Common myeloid progenitor, CD34-positive (primary cell): Measurements from ENCODE around the gene CAMK1D.
A peak's percentile ranks its signal among the peaks of the same experiment; 100 is the strongest.

Source experiments
- CTCF ChIA-PET: fragments of 350-600 bp; sonication (Branson Sonifier 250); formaldehyde crosslinking; loops from one replicate; lab custom pipeline; 2021; ENCODE audit warnings: antibody characterized with exemption; lab: Charles Lee
- POLR2A ChIA-PET: fragments of 350-600 bp; sonication (Branson Sonifier 250); formaldehyde crosslinking; loops from one replicate; lab custom pipeline; 2021; ENCODE audit warnings: antibody characterized with exemption; lab: Charles Lee
- DNase-seq, 3 donors: peaks; one replicate each; pipeline versions ENCODE4 v3.0.0 to v3.0.0-alpha.2; 2013
- H3K27ac ChIP-seq, 2 experiments: 1 replicate in 1 of 2; 2 replicates in 1 of 2; pipeline ENCODE4 v1.7.0; 2013; ENCODE audit warnings: inconsistent platforms in 2 of 2, low read length in 2 of 2, mild to moderate bottlenecking in 2 of 2, low read depth in 1 of 2, moderate library complexity in 1 of 2; ENCODE audit not compliant: severe bottlenecking in 2 of 2, insufficient read depth in 1 of 2, poor library complexity in 1 of 2
- H3K27me3 ChIP-seq, 5 experiments: replicated peaks in 2 of 5; 1 replicate in 3 of 5; 2 replicates in 2 of 5; pipeline versions ENCODE4 v1.6.1 to v1.7.0; 2013; ENCODE audit warnings: low read length in 4 of 5, mild to moderate bottlenecking in 2 of 5, moderate library complexity in 2 of 5, inconsistent platforms in 1 of 5; ENCODE audit not compliant: insufficient read depth in 5 of 5, control insufficient read depth in 4 of 5
- H3K36me3 ChIP-seq, 4 experiments: 1 replicate in 2 of 4; 2 replicates in 2 of 4; pipeline versions ENCODE4 v1.6.1 to v1.7.0; 2013; ENCODE audit warnings: low read length in 3 of 4, control low read depth in 1 of 4, mild to moderate bottlenecking in 1 of 4; ENCODE audit not compliant: control insufficient read depth in 4 of 4, insufficient read depth in 4 of 4
- H3K4me1 ChIP-seq, 4 experiments: 1 replicate in 3 of 4; 2 replicates in 1 of 4; pipeline versions ENCODE4 v1.6.1 to v1.7.1; 2013; ENCODE audit warnings: low read length in 3 of 4, mild to moderate bottlenecking in 3 of 4, control low read depth in 1 of 4, inconsistent platforms in 1 of 4, moderate library complexity in 1 of 4; ENCODE audit not compliant: control insufficient read depth in 4 of 4, insufficient read depth in 4 of 4; ENCODE audit errors: control extremely low read depth in 1 of 4
- H3K4me3 ChIP-seq, 7 experiments: 1 replicate in 4 of 7; 2 replicates in 3 of 7; pipeline versions ENCODE4 v1.5.1 to v1.7.0; 2013; ENCODE audit warnings: mild to moderate bottlenecking in 7 of 7, low read length in 6 of 7, moderate library complexity in 6 of 7, inconsistent platforms in 2 of 7, low read depth in 2 of 7, control low read depth in 1 of 7; ENCODE audit not compliant: insufficient read depth in 4 of 7, control insufficient read depth in 1 of 7; ENCODE audit errors: extremely low read depth in 1 of 7
- H3K9me3 ChIP-seq, 5 experiments: 1 replicate in 4 of 5; 2 replicates in 1 of 5; pipeline versions ENCODE4 v1.6.1 to v1.7.1; 2013; ENCODE audit warnings: low read length in 4 of 5, mild to moderate bottlenecking in 2 of 5, inconsistent platforms in 1 of 5, low read depth in 1 of 5, moderate library complexity in 1 of 5; ENCODE audit not compliant: control insufficient read depth in 4 of 5, insufficient read depth in 2 of 5; ENCODE audit errors: control extremely low read depth in 1 of 5
- WGBS: methylation state at CpG from one replicate; pipeline ENCODE4 v1.1.5; 2013; ENCODE audit not compliant: insufficient coverage; 5-methylcytosine and 5-hydroxymethylcytosine counted together

CAMK1D gene

DNA sequence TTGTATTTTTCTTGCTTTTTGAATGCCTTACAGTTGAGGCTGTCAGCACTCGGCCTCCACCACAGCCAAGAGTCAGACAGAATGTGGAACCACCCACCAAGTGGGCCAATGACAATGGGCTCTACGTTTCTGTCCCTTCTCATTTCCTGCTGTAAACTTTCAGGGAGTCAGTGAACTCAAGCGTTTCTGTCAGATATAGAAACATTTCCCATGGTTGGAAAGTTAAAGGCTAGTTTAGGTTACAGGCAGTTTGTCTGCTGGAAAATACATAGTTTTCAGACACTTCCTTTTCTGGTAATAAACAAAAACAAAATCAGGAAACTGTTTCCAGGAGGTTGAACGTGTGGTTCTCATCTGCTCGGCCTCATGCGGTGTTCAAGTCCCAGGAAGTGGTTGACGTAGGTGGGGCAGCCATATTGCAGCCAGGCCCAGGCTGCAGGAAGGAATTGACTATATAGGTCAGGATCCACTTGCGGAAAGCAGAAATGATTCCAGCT lies 245.1 kb downstream of the CAMK1D start:
- peaks cover 0 to 9% (median 4%) of the 10 kb centered on the region in 5 experiments for H3K9me3 ChIP-seq
- ChIA-PET POLR2A (no interaction called here), CTCF (no interaction called here)
- DNase-seq, result peak in 2 of 3 donors; percentile 42 to 49
- no peaks in the 10 kb centered on the region for H3K27me3 ChIP-seq
- H3K4me3 ChIP-seq, result no peak overlapping the region
- no peak overlapping the region for H3K27ac ChIP-seq
- WGBS, result 71% methylated on average over 7 of the region's 8 CpGs
- peaks cover 0 to 11% (median 4%) of the 10 kb centered on the region in 4 experiments for H3K4me1 ChIP-seq
- peaks cover 0 to 2% (median 0%) of the 10 kb centered on the region in 4 experiments for H3K36me3 ChIP-seq

DNA sequence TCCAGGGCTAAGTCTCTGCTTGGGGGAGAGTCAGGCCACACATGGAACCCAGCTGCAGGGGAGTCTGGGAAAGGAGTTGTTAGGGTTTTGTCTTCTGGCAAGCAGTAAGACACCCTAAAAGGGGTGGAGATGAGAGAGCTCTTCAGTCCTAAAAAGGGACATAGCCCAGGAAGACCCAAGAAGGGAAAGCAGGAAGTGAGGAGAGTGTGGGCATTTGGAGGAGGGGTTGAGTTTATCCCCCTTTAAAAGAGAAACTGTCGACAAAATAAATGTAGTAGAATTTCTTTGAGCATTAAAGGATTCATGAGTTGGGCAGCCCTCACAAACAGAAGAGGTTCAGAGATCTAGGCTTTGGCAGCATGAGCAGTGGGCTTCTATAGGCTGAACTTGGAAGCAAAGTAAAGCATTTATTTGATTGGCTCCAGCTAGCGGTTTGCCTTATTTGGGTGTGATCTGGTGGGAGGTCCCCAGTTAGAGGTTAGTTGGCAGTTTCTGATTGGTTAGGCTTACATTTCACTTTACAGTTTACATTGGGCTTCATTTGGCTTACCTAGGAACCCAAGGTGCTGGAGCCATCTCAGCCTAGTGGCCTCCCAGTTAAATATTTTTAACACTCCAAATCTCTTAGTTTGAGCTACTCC lies 246.7 kb downstream of the CAMK1D start:
- Histone ChIP-seq H3K4me3 (no peak overlapping the region), H3K27ac (no peak overlapping the region), H3K4me1 (peaks cover 0 to 5% (median 2%) of the 10 kb centered on the region in 4 experiments), H3K27me3 (no peaks in the 10 kb centered on the region), H3K9me3 (peaks cover 0 to 9% (median 4%) of the 10 kb centered on the region in 5 experiments), H3K36me3 (peaks cover 0 to 2% (median under 1%) of the 10 kb centered on the region in 4 experiments)
- POLR2A ChIA-PET, result no interaction called here
- no peak for DNase-seq
- WGBS, result 100% methylated on average over 2 of the region's 2 CpGs
- CTCF ChIA-PET, result interaction anchor here (0.6 to 1.7 kb wide), 3 partner anchors 11 to 611 kb away, joined by 3 to 4 read pairs (median 3); no protein-coding TSS in a partner anchor

DNA sequence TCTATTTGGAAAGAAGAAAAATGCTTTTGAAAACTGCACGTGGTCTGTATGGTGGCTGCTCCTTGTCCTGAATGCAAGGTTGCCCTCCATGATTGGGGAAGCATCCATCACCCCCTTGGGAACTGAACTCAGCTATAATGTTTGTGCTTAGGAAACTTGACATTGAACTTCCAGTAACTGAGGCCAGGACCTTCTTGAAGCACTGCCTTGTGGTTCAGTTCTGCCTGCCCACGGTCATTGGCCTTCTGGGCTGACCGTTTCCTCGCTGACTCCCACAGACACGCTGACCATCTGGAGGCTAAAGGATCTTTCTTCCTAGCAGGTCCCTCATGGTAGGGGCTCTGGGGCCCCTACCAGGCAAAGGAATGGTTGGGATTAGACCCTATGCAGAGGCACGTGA lies 247.8 kb downstream of the CAMK1D start:
- no peak overlapping the region for H3K4me3 ChIP-seq
- peaks cover 0 to 2% (median 0%) of the 10 kb centered on the region in 4 experiments for H3K36me3 ChIP-seq
- ChIA-PET CTCF (interaction anchor here (1.7 kb wide), 1 partner anchor 11 kb away, joined by 4 read pairs; no protein-coding TSS in a partner anchor), POLR2A (no interaction called here)
- 96% methylated on average over 6 of the region's 6 CpGs for WGBS
- no peak overlapping the region for H3K27ac ChIP-seq
- H3K4me1 ChIP-seq, result peaks cover 0 to 8% (median 2%) of the 10 kb centered on the region in 4 experiments
- H3K27me3 ChIP-seq, result no peaks in the 10 kb centered on the region
- H3K9me3 ChIP-seq, result peaks cover 0 to 9% (median 4%) of the 10 kb centered on the region in 5 experiments
- no peak for DNase-seq

DNA sequence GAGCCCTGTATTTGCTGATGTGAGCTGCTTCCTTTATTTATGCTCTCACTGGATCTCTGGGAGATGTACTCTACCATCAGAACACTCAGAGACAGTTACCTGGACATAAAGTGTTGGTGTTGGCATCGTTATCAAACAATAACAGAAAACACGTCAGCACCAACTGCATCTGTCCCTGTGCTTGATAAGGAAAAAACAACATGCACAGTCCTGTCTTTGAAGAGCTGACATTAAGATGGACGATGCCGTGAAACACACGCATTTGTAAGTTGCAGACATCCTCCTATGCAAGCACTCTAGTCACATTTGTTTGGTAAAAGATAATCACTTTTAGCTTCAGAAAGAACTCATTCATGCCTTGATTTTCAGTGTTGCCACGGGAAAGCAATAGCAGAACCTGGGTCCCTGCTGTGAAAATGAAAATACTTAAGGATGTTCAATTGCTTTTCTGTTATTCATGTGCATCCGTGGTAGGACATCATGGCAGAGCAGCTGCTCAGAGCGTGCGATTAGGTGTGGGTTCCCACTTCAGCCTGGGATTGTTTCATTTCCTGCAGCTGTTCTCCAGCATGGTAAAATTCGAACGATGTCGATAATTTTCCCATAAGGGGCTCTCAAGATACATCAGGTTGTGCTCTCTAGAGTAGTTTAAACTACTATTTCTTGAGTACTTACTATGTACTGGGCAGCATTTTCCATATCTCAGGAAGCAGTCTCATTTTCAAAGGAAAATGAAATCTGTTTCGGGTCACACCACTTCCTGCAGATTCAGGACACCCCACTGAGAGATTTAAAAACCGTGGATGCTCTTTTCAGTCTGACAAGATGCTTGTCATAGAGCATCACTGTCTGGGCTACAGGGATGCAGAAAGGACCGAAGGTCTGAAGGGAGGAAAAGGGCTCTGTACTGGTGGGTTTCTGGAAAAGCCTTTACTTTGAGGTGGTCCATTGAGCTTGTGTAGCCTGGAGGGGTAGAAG lies 248.7 kb downstream of the CAMK1D start:
- ChIA-PET POLR2A (no interaction called here), CTCF (no interaction called here)
- Histone ChIP-seq H3K4me3 (no peak overlapping the region), H3K9me3 (peaks cover 0 to 9% (median 4%) of the 10 kb centered on the region in 5 experiments), H3K27me3 (no peaks in the 10 kb centered on the region), H3K4me1 (peaks cover 0 to 8% (median 2%) of the 10 kb centered on the region in 4 experiments), H3K27ac (no peak overlapping the region), H3K36me3 (peaks cover 0 to 2% (median 0%) of the 10 kb centered on the region in 4 experiments)
- DNase-seq, result peak in 1 of 3 donors; percentile 30
- WGBS, result 98% methylated on average over 8 of the region's 15 CpGs

DNA sequence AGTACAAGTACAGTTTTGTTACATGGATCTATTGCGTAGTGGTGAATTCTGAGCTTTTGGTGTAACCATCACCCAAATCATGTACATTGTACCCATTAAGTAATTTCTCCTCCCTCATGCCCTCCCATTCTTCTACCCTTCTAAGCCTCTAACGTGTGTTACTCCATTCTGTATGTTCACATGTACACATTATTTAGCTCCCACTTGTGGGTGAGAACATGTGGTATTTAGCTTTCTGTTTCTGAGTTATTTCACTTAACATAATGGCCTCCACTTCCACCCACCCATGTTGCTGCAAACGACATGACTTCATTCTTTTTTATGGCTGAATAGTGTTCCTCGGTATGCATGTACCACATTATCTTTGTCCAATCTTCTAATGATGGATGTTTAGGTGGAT lies 251.3 kb downstream of the CAMK1D start:
- Histone ChIP-seq H3K36me3 (peaks cover 0 to 2% (median 0%) of the 10 kb centered on the region in 4 experiments), H3K9me3 (peaks cover 0 to 8% (median 4%) of the 10 kb centered on the region in 5 experiments), H3K4me1 (peaks cover 0 to 11% (median 3%) of the 10 kb centered on the region in 4 experiments), H3K27ac (no peak overlapping the region), H3K4me3 (no peak overlapping the region), H3K27me3 (no peaks in the 10 kb centered on the region)
- no peak for DNase-seq
- no CpG with 5 or more reads among the region's 4 CpGs for WGBS
- ChIA-PET POLR2A (no interaction called here), CTCF (interaction anchor here (2.9 kb wide), 1 partner anchor 10 kb away, joined by 9 read pairs; no protein-coding TSS in a partner anchor)

DNA sequence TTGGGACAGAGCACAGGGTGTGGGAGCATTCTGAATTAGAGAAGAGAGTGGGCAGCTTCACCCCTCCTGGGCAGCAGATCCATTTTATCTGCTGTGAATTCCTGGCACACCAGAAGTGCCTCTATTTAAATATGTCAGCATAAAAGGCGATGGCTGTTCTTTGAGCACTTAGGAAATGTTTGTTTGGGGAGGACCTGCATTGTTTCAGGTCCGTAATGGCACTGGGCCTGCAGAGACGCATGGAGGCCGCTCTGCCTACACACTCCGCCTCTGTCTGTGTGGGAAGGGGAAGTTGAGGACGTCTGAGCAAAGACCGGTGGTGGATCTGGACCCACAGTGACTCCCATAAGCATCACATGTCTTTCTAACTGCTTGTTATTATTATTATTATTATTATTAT lies 253.2 kb downstream of the CAMK1D start:
- Histone ChIP-seq H3K36me3 (peaks cover 0 to 2% (median 0%) of the 10 kb centered on the region in 4 experiments), H3K4me1 (peaks cover 0 to 21% (median 11%) of the 10 kb centered on the region in 4 experiments), H3K9me3 (no peaks in the 10 kb centered on the region), H3K4me3 (no peak overlapping the region), H3K27ac (no peak overlapping the region), H3K27me3 (no peaks in the 10 kb centered on the region)
- DNase-seq, result no peak
- 90% methylated on average over 2 of the region's 7 CpGs for WGBS
- ChIA-PET POLR2A (no interaction called here), CTCF (interaction anchor here (2.9 kb wide), 1 partner anchor 12 kb away, joined by 9 read pairs; no protein-coding TSS in a partner anchor)
